ENCODE data around the gene BMP2K. TPM values are rescaled to one million over a fixed set of nuclear protein-coding genes. Genes with fewer than 3 reads are reported as not detected.
A peak's percentile ranks its signal among the peaks of the same experiment; 100 is the strongest.

BMP2K gene
- total and polyA plus RNA-seq, 2 donors (not counting 1 experiment from before 2014, with no cell fraction given), result 54.8 to 126 TPM

DNA sequence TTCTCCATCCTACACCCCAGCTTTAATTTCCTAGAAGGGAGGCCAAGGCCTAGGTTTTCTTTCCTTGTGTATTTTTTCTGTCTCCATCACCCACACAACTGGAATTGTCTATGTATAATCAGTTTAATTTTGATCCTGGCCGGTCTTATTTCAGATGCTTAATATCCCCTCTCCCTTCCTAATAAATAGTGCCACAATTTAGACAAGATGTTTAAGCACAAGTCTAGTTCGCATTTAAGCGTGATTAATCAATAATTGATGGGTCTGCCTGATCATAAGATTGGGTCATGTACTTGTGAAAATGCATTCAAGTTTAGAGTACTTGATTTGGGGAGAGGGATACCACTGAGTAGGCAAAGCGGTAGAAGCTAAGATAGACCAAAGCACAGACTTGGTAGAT is 2.4 kb downstream of the BMP2K start:
- Histone ChIP-seq H3K4me3 (replicated peaks in 1 of 4; ENCODE audit: control extremely low read depth in 1 of 4, insufficient read depth in 1 of 4, low read depth in 3 of 4, low read length in 4 of 4) (peak overlapping the region; percentile 21 to 93 (median 70)), H2AFZ (ENCODE audit: low read length) (no peak overlapping the region), H3K79me2 (ENCODE audit: control insufficient read depth, insufficient read depth, low read length) (peaks cover 72% of the 10 kb centered on the region), H3K4me1 (ENCODE audit: control insufficient read depth, extremely low read depth, insufficient read depth, low read length) (peaks cover 5% of the 10 kb centered on the region), H4K20me1 (ENCODE audit: control insufficient read depth, extremely low read depth, insufficient read depth, low read length) (peaks cover 5% of the 10 kb centered on the region), H3K36me3 (ENCODE audit: control insufficient read depth, insufficient read depth, low read length) (no peaks in the 10 kb centered on the region), H3K9me3 (ENCODE audit: control insufficient read depth, insufficient read depth, low read depth, low read length) (no peaks in the 10 kb centered on the region), H3K27ac (ENCODE audit: insufficient read depth, low read length) (no peak overlapping the region), H3K27me3 (ENCODE audit: control insufficient read depth, insufficient read depth, low read length) (no peaks in the 10 kb centered on the region), H3K9ac (ENCODE audit: insufficient read depth, low read length) (no peak overlapping the region), H3K4me2 (ENCODE audit: extremely low read depth, insufficient read depth, low read length) (peak overlapping the region; percentile 70)
- DNase-seq (ENCODE audit: low read depth in 2 of 2), result no peak
- no peak for TF ChIP-seq EZH2 (IDR thresholded peaks at IDR 0.05; ENCODE audit: low read length, missing control alignments)
- TF ChIP-seq, protein P1, sequence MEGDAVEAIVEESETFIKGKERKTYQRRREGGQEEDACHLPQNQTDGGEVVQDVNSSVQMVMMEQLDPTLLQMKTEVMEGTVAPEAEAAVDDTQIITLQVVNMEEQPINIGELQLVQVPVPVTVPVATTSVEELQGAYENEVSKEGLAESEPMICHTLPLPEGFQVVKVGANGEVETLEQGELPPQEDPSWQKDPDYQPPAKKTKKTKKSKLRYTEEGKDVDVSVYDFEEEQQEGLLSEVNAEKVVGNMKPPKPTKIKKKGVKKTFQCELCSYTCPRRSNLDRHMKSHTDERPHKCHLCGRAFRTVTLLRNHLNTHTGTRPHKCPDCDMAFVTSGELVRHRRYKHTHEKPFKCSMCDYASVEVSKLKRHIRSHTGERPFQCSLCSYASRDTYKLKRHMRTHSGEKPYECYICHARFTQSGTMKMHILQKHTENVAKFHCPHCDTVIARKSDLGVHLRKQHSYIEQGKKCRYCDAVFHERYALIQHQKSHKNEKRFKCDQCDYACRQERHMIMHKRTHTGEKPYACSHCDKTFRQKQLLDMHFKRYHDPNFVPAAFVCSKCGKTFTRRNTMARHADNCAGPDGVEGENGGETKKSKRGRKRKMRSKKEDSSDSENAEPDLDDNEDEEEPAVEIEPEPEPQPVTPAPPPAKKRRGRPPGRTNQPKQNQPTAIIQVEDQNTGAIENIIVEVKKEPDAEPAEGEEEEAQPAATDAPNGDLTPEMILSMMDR (conservative IDR thresholded peaks at IDR 0.05 in 1 of 2, IDR thresholded peaks at IDR 0.05 in 1 of 2; ENCODE audit: low read depth in 1 of 2, low read length in 2 of 2), result no peak

DNA sequence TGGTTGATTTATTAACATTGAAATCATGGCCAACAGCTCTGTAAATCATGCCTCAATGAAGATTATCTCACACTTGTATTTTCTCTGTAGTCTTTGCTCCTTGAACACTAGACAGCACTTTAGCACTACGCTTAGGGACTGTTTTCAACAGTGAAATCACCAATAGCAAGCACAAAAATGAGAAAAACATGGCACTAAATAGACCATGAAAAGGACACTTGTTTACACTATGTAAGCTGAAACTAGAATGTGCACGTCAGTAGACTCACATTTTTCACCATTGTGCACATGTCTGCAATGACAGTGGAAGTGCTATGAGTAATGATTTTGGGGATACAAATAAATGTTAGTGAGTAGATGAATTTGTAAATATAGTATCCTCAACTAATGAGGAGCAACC is 3.1 kb downstream of the BMP2K start:
- H3K4me1 ChIP-seq (ENCODE audit: control insufficient read depth, extremely low read depth, insufficient read depth, low read length), result peaks cover 8% of the 10 kb centered on the region
- peaks cover 5% of the 10 kb centered on the region for H4K20me1 ChIP-seq (ENCODE audit: control insufficient read depth, extremely low read depth, insufficient read depth, low read length)
- no peaks in the 10 kb centered on the region for H3K36me3 ChIP-seq (ENCODE audit: control insufficient read depth, insufficient read depth, low read length)
- H3K27ac ChIP-seq (ENCODE audit: insufficient read depth, low read length), result no peak overlapping the region
- H3K9ac ChIP-seq (ENCODE audit: insufficient read depth, low read length), result no peak overlapping the region
- no peak for TF ChIP-seq EZH2 (IDR thresholded peaks at IDR 0.05; ENCODE audit: low read length, missing control alignments)
- TF ChIP-seq, protein P1 (conservative IDR thresholded peaks at IDR 0.05 in 1 of 2, IDR thresholded peaks at IDR 0.05 in 1 of 2; ENCODE audit: low read depth in 1 of 2, low read length in 2 of 2), result no peak
- H3K79me2 ChIP-seq (ENCODE audit: control insufficient read depth, insufficient read depth, low read length), result peaks cover 76% of the 10 kb centered on the region
- peak overlapping the region; percentile 70 for H3K4me2 ChIP-seq (ENCODE audit: extremely low read depth, insufficient read depth, low read length)
- peak overlapping the region; percentile 12 to 93 (median 70) for H3K4me3 ChIP-seq (replicated peaks in 1 of 4; ENCODE audit: control extremely low read depth in 1 of 4, insufficient read depth in 1 of 4, low read depth in 3 of 4, low read length in 4 of 4)
- no peak overlapping the region for H2AFZ ChIP-seq (ENCODE audit: low read length)
- DNase-seq (ENCODE audit: low read depth in 2 of 2), result peak in 1 of 2 donors; percentile 51
- no peaks in the 10 kb centered on the region for H3K27me3 ChIP-seq (ENCODE audit: control insufficient read depth, insufficient read depth, low read length)
- no peaks in the 10 kb centered on the region for H3K9me3 ChIP-seq (ENCODE audit: control insufficient read depth, insufficient read depth, low read depth, low read length)

DNA sequence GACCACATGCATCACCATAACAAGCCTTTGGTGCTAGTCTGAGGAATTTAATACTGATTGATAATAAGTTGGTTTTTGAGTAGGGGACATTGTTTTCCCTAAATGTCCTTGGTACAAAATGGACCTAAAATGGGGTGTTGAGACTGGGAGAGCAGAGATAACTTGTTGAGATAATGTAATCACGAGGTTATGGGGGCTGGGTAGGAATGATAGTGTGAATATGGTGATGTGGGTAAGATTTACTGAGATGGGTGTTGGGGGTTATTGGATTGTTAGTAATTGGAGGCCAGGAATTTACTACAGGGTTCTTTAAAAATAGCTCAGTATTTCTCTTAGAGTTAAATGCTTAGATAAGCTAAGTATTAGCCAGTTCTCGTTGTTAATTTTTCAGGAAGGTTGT is 3.9 kb downstream of the BMP2K start:
- Histone ChIP-seq H3K79me2 (ENCODE audit: control insufficient read depth, insufficient read depth, low read length) (peaks cover 80% of the 10 kb centered on the region), H3K4me2 (ENCODE audit: extremely low read depth, insufficient read depth, low read length) (peak overlapping the region; percentile 70), H3K9me3 (ENCODE audit: control insufficient read depth, insufficient read depth, low read depth, low read length) (no peaks in the 10 kb centered on the region), H3K9ac (ENCODE audit: insufficient read depth, low read length) (no peak overlapping the region), H3K4me1 (ENCODE audit: control insufficient read depth, extremely low read depth, insufficient read depth, low read length) (peaks cover 7% of the 10 kb centered on the region), H2AFZ (ENCODE audit: low read length) (no peak overlapping the region), H3K27me3 (ENCODE audit: control insufficient read depth, insufficient read depth, low read length) (no peaks in the 10 kb centered on the region), H3K36me3 (ENCODE audit: control insufficient read depth, insufficient read depth, low read length) (no peaks in the 10 kb centered on the region), H3K4me3 (replicated peaks in 1 of 4; ENCODE audit: control extremely low read depth in 1 of 4, insufficient read depth in 1 of 4, low read depth in 3 of 4, low read length in 4 of 4) (peak overlapping the region in 1 of 4 experiments; percentile 18), H3K27ac (ENCODE audit: insufficient read depth, low read length) (no peak overlapping the region), H4K20me1 (ENCODE audit: control insufficient read depth, extremely low read depth, insufficient read depth, low read length) (peaks cover 5% of the 10 kb centered on the region)
- no peak for TF ChIP-seq EZH2 (IDR thresholded peaks at IDR 0.05; ENCODE audit: low read length, missing control alignments)
- TF ChIP-seq, protein P1 (conservative IDR thresholded peaks at IDR 0.05 in 1 of 2, IDR thresholded peaks at IDR 0.05 in 1 of 2; ENCODE audit: low read depth in 1 of 2, low read length in 2 of 2), result no peak
- DNase-seq (ENCODE audit: low read depth in 2 of 2), result no peak
